GM23248 (cell line): ENCODE data around the gene SPTB. TPM values are rescaled to one million over a fixed set of nuclear protein-coding genes. Genes with fewer than 3 reads are reported as not detected.

ENCODE experiments used
- DNase-seq: peaks from one replicate; pipeline ENCODE4 v3.0.0-alpha.2; 2015
- H2AFZ ChIP-seq: fragments of 200-600 bp; sonication (generic); 2 replicates; pipeline ENCODE4 v1.6.1; 2016; ENCODE audit warnings: antibody characterized with exemption
- H3F3A ChIP-seq: fragments of 200-600 bp; sonication (generic); 2 replicates; pipeline ENCODE4 v1.6.1; 2016; ENCODE audit warnings: mild to moderate bottlenecking, antibody characterized with exemption, mixed run types; ENCODE audit not compliant: insufficient read depth
- H3K27ac ChIP-seq: fragments of 200-600 bp; sonication (generic); 2 replicates; pipeline ENCODE4 v1.5.1; 2016; ENCODE audit warnings: mild to moderate bottlenecking
- H3K27me3 ChIP-seq: fragments of 200-600 bp; sonication (generic); replicated peaks from 2 replicates; pipeline ENCODE4 v1.6.1; 2016; ENCODE audit warnings: mild to moderate bottlenecking; ENCODE audit not compliant: insufficient read depth
- H3K36me3 ChIP-seq: fragments of 200-600 bp; sonication (generic); 2 replicates; pipeline ENCODE4 v1.6.1; 2016; ENCODE audit warnings: low read depth, mild to moderate bottlenecking
- H3K4me1 ChIP-seq: fragments of 200-600 bp; sonication (generic); 2 replicates; pipeline ENCODE4 v1.6.1; 2016; ENCODE audit warnings: mild to moderate bottlenecking; ENCODE audit not compliant: insufficient read depth
- H3K4me2 ChIP-seq: fragments of 200-600 bp; sonication (generic); one replicate; pipeline ENCODE4 v1.6.1; 2016; ENCODE audit warnings: mild to moderate bottlenecking; ENCODE audit not compliant: unreplicated experiment
- H3K4me3 ChIP-seq: fragments of 200-600 bp; sonication (generic); 2 replicates; pipeline ENCODE4 v1.5.1; 2016; ENCODE audit warnings: mild to moderate bottlenecking
- H3K79me2 ChIP-seq: fragments of 200-600 bp; sonication (generic); 2 replicates; pipeline ENCODE4 v1.6.1; 2016; ENCODE audit warnings: mild to moderate bottlenecking; ENCODE audit not compliant: insufficient read depth
- H3K9ac ChIP-seq: fragments of 200-600 bp; sonication (generic); 2 replicates; pipeline ENCODE4 v1.6.1; 2016; ENCODE audit warnings: mild to moderate bottlenecking
- H3K9me2 ChIP-seq: fragments of 200-600 bp; sonication (generic); 2 replicates; pipeline ENCODE4 v1.6.1; 2016; ENCODE audit warnings: mixed run types, mild to moderate bottlenecking, moderate library complexity; ENCODE audit not compliant: insufficient read depth
- H3K9me3 ChIP-seq: fragments of 200-600 bp; sonication (generic); one replicate; pipeline ENCODE4 v1.6.1; 2017; ENCODE audit warnings: low read depth
- H4K20me1 ChIP-seq: fragments of 200-600 bp; sonication (generic); 2 replicates; pipeline ENCODE4 v1.6.0; 2016; ENCODE audit not compliant: insufficient read depth
- EZH2 ChIP-seq: fragments of 200-600 bp; sonication (generic); IDR thresholded peaks from 2 replicates; pipeline ENCODE4 v1.6.1; 2018; ENCODE audit warnings: antibody characterized with exemption, mild to moderate bottlenecking; ENCODE audit not compliant: insufficient read depth, poor library complexity, severe bottlenecking
- EZH2phosphoT487 ChIP-seq: fragments of 200-600 bp; sonication (generic); IDR thresholded peaks from 2 replicates; pipeline ENCODE4 v1.6.1; 2018; ENCODE audit warnings: antibody characterized with exemption, moderate library complexity, mild to moderate bottlenecking, low read depth; ENCODE audit not compliant: insufficient read depth
- WGBS, 2 experiments: methylation state at CpG; one replicate each; pipeline ENCODE4 v1.1.6; 2015 to 2017; ENCODE audit warnings: low lambda C conversion rate in 2 of 2, low coverage in 1 of 2; ENCODE audit errors: missing lambda C conversion rate in 2 of 2; 5-methylcytosine and 5-hydroxymethylcytosine counted together
- in situ Hi-C: fragments of 300-500 bp; cut with MboI; formaldehyde crosslinking; loops from 2 replicates; pipeline ENCODE4 v1.15.0; 2020
- polyA plus RNA-seq: library from polyadenylated mRNA; unstranded; fragments of >200 nt; fragmentation: Nextera tagmentation; extraction: Ambion mirVana; gene quantifications from 2 replicates; pipeline ENCODE4 v1.2.1, GENCODE V29; 2016
- total RNA-seq: library from RNA; depleted of rRNA; stranded (reverse); fragments of >200 nt; shearing (Covaris generic); gene quantifications from 2 replicates; pipeline ENCODE4 v1.2.3, GENCODE V29; 2014

Gene SPTB
- total and polyA plus RNA-seq, 2 experiments from 2014 or later = 0.06 to 0.11 TPM

GRCh38 chr14:64857979-64858744, 21.5 kb downstream of the SPTB start:
- in situ Hi-C loops = no loop called here
- Histone ChIP-seq H3K4me2 (no peak overlapping the region), H3F3A (no peaks in the 10 kb centered on the region), H3K27me3 (peaks cover 59% of the 10 kb centered on the region), H3K79me2 (no peaks in the 10 kb centered on the region), H3K4me3 (no peak overlapping the region), H3K4me1 (no peaks in the 10 kb centered on the region), H3K36me3 (no peaks in the 10 kb centered on the region), H4K20me1 (no peaks in the 10 kb centered on the region), H3K27ac (no peak overlapping the region), H3K9ac (no peak overlapping the region), H2AFZ (no peak overlapping the region), H3K9me3 (no peaks in the 10 kb centered on the region), H3K9me2 (no peaks in the 10 kb centered on the region)
- WGBS, 2 experiments = 46 to 52% methylated on average over 11 of the region's 11 CpGs
- TF ChIP-seq EZH2 (no peak), EZH2phosphoT487 (no peak)
- DNase-seq = no peak

- H3K27me3 ChIP-seq = peaks cover 65% of the 10 kb centered on the region
- no peaks in the 10 kb centered on the region for H3K9me3 ChIP-seq
Observed at GRCh38 chr14:64856529-64857445, 22.9 kb downstream of the SPTB start.

GRCh38 chr14:64855721-64856528, 23.8 kb downstream of the SPTB start:
- Histone ChIP-seq H3K4me1 (no peaks in the 10 kb centered on the region), H2AFZ (no peak overlapping the region), H3K27me3 (peaks cover 63% of the 10 kb centered on the region), H3K9me2 (no peaks in the 10 kb centered on the region), H4K20me1 (no peaks in the 10 kb centered on the region), H3K27ac (no peak overlapping the region), H3K9me3 (no peaks in the 10 kb centered on the region), H3K4me2 (no peak overlapping the region), H3K36me3 (no peaks in the 10 kb centered on the region), H3K79me2 (no peaks in the 10 kb centered on the region), H3F3A (no peaks in the 10 kb centered on the region), H3K9ac (no peak overlapping the region), H3K4me3 (no peak overlapping the region)
- no peak for TF ChIP-seq EZH2
- TF ChIP-seq EZH2phosphoT487 = no peak
- no peak for DNase-seq
- 24 to 34% methylated on average over 6 of the region's 6 CpGs for WGBS, 2 experiments
- in situ Hi-C loops = no loop called here

More at GRCh38 chr14:64856529-64857445, 22.9 kb downstream of the SPTB start:
- in situ Hi-C loops = no loop called here
- no peak overlapping the region for H2AFZ ChIP-seq
- H3K9me2 ChIP-seq = no peaks in the 10 kb centered on the region
- H3F3A ChIP-seq = no peaks in the 10 kb centered on the region
- DNase-seq = no peak
- no peaks in the 10 kb centered on the region for H3K79me2 ChIP-seq
- no peaks in the 10 kb centered on the region for H4K20me1 ChIP-seq
- H3K27ac ChIP-seq = no peak overlapping the region
- no peak overlapping the region for H3K9ac ChIP-seq
- no peaks in the 10 kb centered on the region for H3K4me1 ChIP-seq
- TF ChIP-seq EZH2 = no peak
- TF ChIP-seq EZH2phosphoT487 = no peak
- H3K4me2 ChIP-seq = no peak overlapping the region
- H3K4me3 ChIP-seq = no peak overlapping the region
- 51 to 55% methylated on average over 11 of the region's 11 CpGs for WGBS, 2 experiments
- no peaks in the 10 kb centered on the region for H3K36me3 ChIP-seq
